Astrocyte (in vitro differentiated cells and primary cell): Measurements from ENCODE around the gene CYTH3.

Experiments
- CTCF ChIP-seq: IDR thresholded peaks from 2 replicates; pipeline ENCODE4 v1.5.1; 2011; ENCODE audit warnings: low read depth, mild to moderate bottlenecking, inconsistent platforms, low read length, moderate library complexity; ENCODE audit not compliant: insufficient read depth
- EZH2 ChIP-seq: IDR thresholded peaks from 2 replicates; pipeline ENCODE4 v1.6.1; 2012; ENCODE audit warnings: mild to moderate bottlenecking, low read length, inconsistent platforms; ENCODE audit not compliant: insufficient read depth

- no peak for TF ChIP-seq CTCF
- TF ChIP-seq EZH2: no peak
Observed at GRCh38 chr7:6249043-6249442, 23.4 kb downstream of the CYTH3 start.
